ENCODE measurements around the gene MPP1. TPM values are rescaled to one million over a fixed set of nuclear protein-coding genes. Genes with fewer than 3 reads are reported as not detected.

Gene MPP1
- total RNA-seq, 5 donors from 2014 or later (not counting 1 experiment from before 2014, with no cell fraction given), result 13.6 to 24.1 (median 15.1) TPM

DNA sequence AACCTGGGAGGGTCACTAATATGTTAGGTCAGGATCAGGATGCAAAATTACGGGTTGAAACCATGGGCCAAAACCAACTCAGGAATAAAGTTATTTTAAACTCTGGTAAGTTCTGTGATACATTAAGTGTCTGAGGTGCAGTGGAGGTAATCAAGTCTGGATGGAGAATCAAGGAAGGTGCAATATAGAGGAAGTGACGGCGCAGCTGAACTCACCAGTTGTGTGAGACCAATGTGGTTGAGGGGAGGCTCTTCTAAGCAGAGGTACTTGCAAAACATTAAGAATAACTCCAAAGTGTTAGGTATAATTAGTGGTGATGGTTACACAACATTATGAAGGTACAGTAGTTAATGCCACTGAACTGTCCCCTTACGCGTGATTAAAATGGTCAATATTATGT lies 74.1 kb downstream of the MPP1 start:
- peaks cover 4% of the 10 kb centered on the region for H3K36me3 Mint-ChIP-seq
- peak overlapping the region in 1 of 3 donors; percentile 59 for H3K4me3 Mint-ChIP-seq
- no peaks in the 10 kb centered on the region for H3K9me3 ChIP-seq
- peak overlapping the region; percentile 9 to 90 for H3K27ac Mint-ChIP-seq
- H3K27me3 Mint-ChIP-seq, result peaks cover 0 to 12% of the 10 kb centered on the region in 2 donors
- ChIA-PET CTCF (interaction anchor here (0.7 to 4.0 kb wide), 3 partner anchors 13 to 25 kb away, joined by 3 to 25 read pairs (median 17); partner anchors contain the start of gene GAB3 (in 1 of the 2)), POLR2A (no interaction called here)
- peaks cover 57 to 98% (median 81%) of the 10 kb centered on the region in 3 donors for H3K4me1 Mint-ChIP-seq
- H3K4me1 ChIP-seq (ENCODE audit: control insufficient read depth in 1 of 2, extremely low read depth in 1 of 2, insufficient read depth in 2 of 2, low read length in 2 of 2), result peaks cover 15 to 59% of the 10 kb centered on the region in 2 experiments
- H3K27me3 ChIP-seq (replicated peaks in 1 of 2; ENCODE audit: control insufficient read depth in 2 of 2, extremely low read depth in 1 of 2, insufficient read depth in 2 of 2, low read length in 1 of 2), result no peaks in the 10 kb centered on the region
- DNase-seq, result peak in 12 of 35 experiments; percentile 7 to 63 (median 28)
- WGBS (ENCODE audit: insufficient coverage), result no CpG with 5 or more reads among the region's 5 CpGs
- H3K36me3 ChIP-seq (ENCODE audit: control insufficient read depth in 2 of 2, extremely low read depth in 1 of 2, insufficient read depth in 1 of 2, low read length in 1 of 2), result no peaks in the 10 kb centered on the region
- ATAC-seq (replicated peaks in 1 of 4), result peak in 1 of 4 experiments; percentile 27
- peak overlapping the region; percentile 78 for H3K27ac ChIP-seq (ENCODE audit: low read length)
- no peak overlapping the region for H3K4me3 ChIP-seq (ENCODE audit: control insufficient read depth in 1 of 2, extremely low read depth in 1 of 2, low read length in 1 of 2)
- H3K9me3 Mint-ChIP-seq, result no peaks in the 10 kb centered on the region

DNA sequence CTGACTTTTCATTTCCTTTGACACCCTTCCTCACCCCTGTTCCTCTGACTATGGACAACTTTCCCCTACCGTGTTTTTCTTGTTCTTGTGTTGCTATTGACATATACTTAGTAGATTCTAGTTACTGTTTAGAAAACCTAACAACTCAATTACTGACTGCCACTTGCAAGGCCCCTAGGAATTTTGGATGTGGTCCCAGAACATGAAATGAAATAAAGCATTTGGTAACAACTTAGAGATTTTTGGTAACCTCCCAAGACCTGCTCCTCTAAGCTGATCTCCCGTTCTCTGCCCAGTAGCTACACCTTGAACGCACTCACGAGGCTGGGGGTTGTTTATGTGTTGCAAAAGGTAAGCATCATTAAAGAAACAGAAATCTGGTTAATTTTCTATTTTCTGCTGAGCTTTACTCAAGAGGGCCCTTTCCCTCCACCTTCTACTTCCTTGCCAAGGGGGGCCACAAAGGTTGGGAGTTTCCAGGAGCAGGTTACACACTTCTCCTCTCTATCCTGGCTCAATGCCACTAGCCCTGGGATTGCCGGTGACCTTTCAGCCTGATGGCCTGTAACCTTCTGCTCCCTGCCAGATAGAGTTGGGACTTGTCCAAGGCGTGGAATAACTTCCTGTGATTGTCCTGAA lies 74.9 kb downstream of the MPP1 start:
- Mint-ChIP-seq H3K4me3 (no peak overlapping the region), H3K27ac (peak overlapping the region; percentile 49 to 90), H3K36me3 (peaks cover 4% of the 10 kb centered on the region), H3K27me3 (peaks cover 0 to 9% of the 10 kb centered on the region in 2 donors), H3K4me1 (peaks cover 56 to 98% (median 81%) of the 10 kb centered on the region in 3 donors), H3K9me3 (no peaks in the 10 kb centered on the region)
- ChIA-PET CTCF (interaction anchor here (0.7 to 4.0 kb wide), 3 partner anchors 12 to 26 kb away, joined by 3 to 25 read pairs (median 17); partner anchors contain the start of gene GAB3 (in 1 of the 2)), POLR2A (interaction anchor here in 1 of 2 donors (0.5 kb wide), 2 partner anchors 562 to 901 kb away, joined by 3 to 4 read pairs; no protein-coding TSS in a partner anchor)
- no peaks in the 10 kb centered on the region for H3K36me3 ChIP-seq (ENCODE audit: control insufficient read depth in 2 of 2, extremely low read depth in 1 of 2, insufficient read depth in 1 of 2, low read length in 1 of 2)
- DNase-seq (no peak), ATAC-seq (replicated peaks in 1 of 4) (no peak)
- H3K4me3 ChIP-seq (ENCODE audit: control insufficient read depth in 1 of 2, extremely low read depth in 1 of 2, low read length in 1 of 2), result no peak overlapping the region
- H3K4me1 ChIP-seq (ENCODE audit: control insufficient read depth in 1 of 2, extremely low read depth in 1 of 2, insufficient read depth in 2 of 2, low read length in 2 of 2), result peaks cover 15 to 57% of the 10 kb centered on the region in 2 experiments
- no CpG with 5 or more reads among the region's 6 CpGs for WGBS (ENCODE audit: insufficient coverage)
- H3K27ac ChIP-seq (ENCODE audit: low read length), result peak overlapping the region; percentile 78
- H3K27me3 ChIP-seq (replicated peaks in 1 of 2; ENCODE audit: control insufficient read depth in 2 of 2, extremely low read depth in 1 of 2, insufficient read depth in 2 of 2, low read length in 1 of 2), result no peaks in the 10 kb centered on the region
- H3K9me3 ChIP-seq, result no peaks in the 10 kb centered on the region

DNA sequence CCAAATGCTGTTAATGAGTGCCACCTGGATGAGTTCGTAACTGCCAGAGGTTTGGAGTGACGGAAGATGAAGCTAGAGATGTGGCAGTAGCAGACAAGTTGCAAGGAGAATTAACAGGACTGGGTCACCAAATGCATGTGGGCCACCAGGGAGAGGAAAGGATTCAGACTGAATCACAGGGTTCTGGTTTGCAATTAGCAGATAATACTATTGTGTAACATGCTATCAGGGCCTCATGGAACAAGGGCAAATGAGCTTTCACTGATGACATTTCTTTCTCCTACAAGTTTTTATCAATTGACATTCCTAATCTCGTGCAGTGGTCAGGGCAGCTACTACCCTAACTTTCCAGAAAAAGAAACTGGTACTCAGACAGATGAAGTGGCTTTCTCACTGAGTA lies 75.8 kb downstream of the MPP1 start:
- ATAC-seq (replicated peaks in 1 of 4), result no peak
- H3K9me3 ChIP-seq, result no peaks in the 10 kb centered on the region
- Mint-ChIP-seq H3K36me3 (peaks cover 4% of the 10 kb centered on the region), H3K27me3 (peaks cover 0 to 8% of the 10 kb centered on the region in 2 donors), H3K4me3 (no peak overlapping the region), H3K27ac (peak overlapping the region; percentile 49 to 72), H3K4me1 (peaks cover 52 to 98% (median 81%) of the 10 kb centered on the region in 3 donors), H3K9me3 (no peaks in the 10 kb centered on the region)
- no peaks in the 10 kb centered on the region for H3K36me3 ChIP-seq (ENCODE audit: control insufficient read depth in 2 of 2, extremely low read depth in 1 of 2, insufficient read depth in 1 of 2, low read length in 1 of 2)
- ChIA-PET CTCF (interaction anchor here in 1 of 2 donors (1.3 to 2.1 kb wide), 2 partner anchors 11 to 19 kb away, joined by 4 to 11 read pairs; no protein-coding TSS in a partner anchor), POLR2A (interaction anchor here in 1 of 2 donors (0.5 kb wide), 1 partner anchor 19 kb away, joined by 3 read pairs; no protein-coding TSS in a partner anchor)
- peaks cover 11 to 57% of the 10 kb centered on the region in 2 experiments for H3K4me1 ChIP-seq (ENCODE audit: control insufficient read depth in 1 of 2, extremely low read depth in 1 of 2, insufficient read depth in 2 of 2, low read length in 2 of 2)
- peak overlapping the region; percentile 23 for H3K27ac ChIP-seq (ENCODE audit: low read length)
- no peak overlapping the region for H3K4me3 ChIP-seq (ENCODE audit: control insufficient read depth in 1 of 2, extremely low read depth in 1 of 2, low read length in 1 of 2)
- WGBS (ENCODE audit: insufficient coverage), result 100% methylated on average over 2 of the region's 3 CpGs
- no peaks in the 10 kb centered on the region for H3K27me3 ChIP-seq (replicated peaks in 1 of 2; ENCODE audit: control insufficient read depth in 2 of 2, extremely low read depth in 1 of 2, insufficient read depth in 2 of 2, low read length in 1 of 2)
- no peak for DNase-seq

Other genes with a start within 250 kb of the MPP1 start
- not detected for gene CTAG1A, start 220.4 kb downstream of the MPP1 start, total RNA-seq
- gene CTAG1B, start 186.2 kb downstream of the MPP1 start, total RNA-seq, result not detected
- gene CTAG2, start 151.9 kb downstream of the MPP1 start, total RNA-seq, result 1 to 10 TPM in 1 of 5 donors, not detected in 4; 3.4 TPM
- 10 to 100 TPM in 4 of 5 donors, 1 to 10 TPM in 1; 9.1 to 26.2 (median 18.4) TPM for gene GAB3, start 54.4 kb downstream of the MPP1 start, total RNA-seq
- 10 to 100 TPM; 56.5 to 63.2 (median 58.5) TPM for gene DKC1, start 42.6 kb downstream of the MPP1 start, total RNA-seq
- not detected for gene SMIM9, start 29.2 kb upstream of the MPP1 start, total RNA-seq
- 10 to 100 TPM; 26.5 to 72.5 (median 58.7) TPM for gene F8A1, start 80.9 kb upstream of the MPP1 start, total RNA-seq
- 1 to 10 TPM; 1.3 to 3.5 (median 2.7) TPM for gene F8, start 217.2 kb upstream of the MPP1 start, total RNA-seq
- 10 to 100 TPM; 50.2 to 56.2 (median 53.0) TPM for gene FUNDC2, start 221.4 kb upstream of the MPP1 start, total RNA-seq